Stimulated activated CD8-positive, alpha-beta memory T cell treated with anti-CD3 and anti-CD28 coated beads, Interleukin-2, amount 100 ng/mL, for 48 hours (primary cell): ENCODE data around the gene FHOD3.
A peak's percentile ranks its signal among the peaks of the same experiment; 100 is the strongest.
"Not testable (repeated sequence)": the region's sequence is repeated elsewhere in the genome, so short reads cannot be mapped to it uniquely, and the experiment has no call there.

Source experiments
- DNase-seq, 2 donors: peaks; one replicate each; pipeline ENCODE4 v3.0.0-alpha.2; 2020; ENCODE audit warnings: low read depth in 2 of 2

FHOD3 gene

DNA sequence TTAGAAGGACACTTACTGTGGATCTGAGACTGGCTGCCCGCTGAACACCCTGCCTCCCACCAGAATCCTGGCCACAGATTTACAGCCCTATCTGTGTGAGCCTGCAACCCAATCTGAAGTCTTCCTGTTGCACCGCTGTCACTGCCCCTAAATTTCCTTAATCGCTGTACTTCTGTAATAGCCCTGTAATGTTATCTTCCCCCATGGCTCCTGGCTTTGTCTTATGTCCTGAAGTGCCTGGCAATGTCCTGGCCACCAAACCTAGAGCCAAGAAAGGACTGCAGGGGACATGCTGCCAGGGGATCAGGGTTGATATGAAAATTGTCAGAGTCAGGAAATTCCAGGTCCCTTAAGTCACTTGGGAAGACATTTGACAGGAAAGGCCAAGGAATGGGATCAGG, 52.7 kb downstream of the FHOD3 start:
- no peak for DNase-seq

- DNase-seq, result no peak
Observed at GRCh38 chr18:36350839-36351469, 53.4 kb downstream of the FHOD3 start.

GRCh38 chr18:36352384-36352783, 54.9 kb downstream of the FHOD3 start:
- DNase-seq, result no peak

DNA sequence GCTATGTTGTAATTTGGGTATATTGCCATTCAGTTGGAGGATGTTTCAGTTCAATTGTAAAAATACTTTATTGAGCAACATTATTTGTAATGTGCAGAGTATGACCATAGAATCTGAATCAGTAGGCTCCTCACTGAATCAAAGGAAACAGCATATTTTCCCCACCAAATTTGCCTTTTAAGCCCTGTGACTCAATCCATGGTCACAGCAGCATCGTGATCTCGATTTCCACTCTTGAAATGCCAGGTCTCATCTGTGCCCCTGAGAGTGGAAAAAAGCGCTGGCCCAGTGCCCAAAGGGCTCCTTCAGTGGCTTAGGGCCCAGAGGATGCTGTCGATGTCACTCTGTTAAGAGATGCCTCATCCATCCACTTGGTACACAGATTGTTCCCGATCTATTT, 57.5 kb downstream of the FHOD3 start:
- peak in 1 of 2 donors; percentile 7 for DNase-seq

DNA sequence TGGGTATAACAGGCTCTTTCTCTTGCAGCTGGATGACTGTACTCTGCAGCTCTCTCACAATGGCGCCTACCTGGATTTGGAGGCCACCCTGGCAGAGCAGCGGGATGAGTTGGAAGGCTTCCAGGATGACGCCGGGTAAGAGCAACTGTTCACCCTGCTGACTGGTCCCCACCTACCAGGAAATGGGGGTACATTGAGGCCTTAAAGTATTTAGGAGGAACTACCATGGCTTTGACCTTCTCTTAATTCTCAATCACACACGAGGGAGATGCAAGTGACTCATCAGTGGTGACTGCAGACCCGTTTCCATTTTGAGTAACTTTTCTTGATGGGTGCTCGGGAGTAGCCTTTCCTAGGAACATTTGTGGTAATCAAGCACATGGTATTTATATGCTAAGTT, 58.0 kb downstream of the FHOD3 start:
- no peak for DNase-seq

GRCh38 chr18:36356741-36357140, 59.2 kb downstream of the FHOD3 start:
- not testable (repeated sequence) for DNase-seq

- DNase-seq, result no peak
Observed at GRCh38 chr18:36358141-36358540, 60.6 kb downstream of the FHOD3 start.

DNA sequence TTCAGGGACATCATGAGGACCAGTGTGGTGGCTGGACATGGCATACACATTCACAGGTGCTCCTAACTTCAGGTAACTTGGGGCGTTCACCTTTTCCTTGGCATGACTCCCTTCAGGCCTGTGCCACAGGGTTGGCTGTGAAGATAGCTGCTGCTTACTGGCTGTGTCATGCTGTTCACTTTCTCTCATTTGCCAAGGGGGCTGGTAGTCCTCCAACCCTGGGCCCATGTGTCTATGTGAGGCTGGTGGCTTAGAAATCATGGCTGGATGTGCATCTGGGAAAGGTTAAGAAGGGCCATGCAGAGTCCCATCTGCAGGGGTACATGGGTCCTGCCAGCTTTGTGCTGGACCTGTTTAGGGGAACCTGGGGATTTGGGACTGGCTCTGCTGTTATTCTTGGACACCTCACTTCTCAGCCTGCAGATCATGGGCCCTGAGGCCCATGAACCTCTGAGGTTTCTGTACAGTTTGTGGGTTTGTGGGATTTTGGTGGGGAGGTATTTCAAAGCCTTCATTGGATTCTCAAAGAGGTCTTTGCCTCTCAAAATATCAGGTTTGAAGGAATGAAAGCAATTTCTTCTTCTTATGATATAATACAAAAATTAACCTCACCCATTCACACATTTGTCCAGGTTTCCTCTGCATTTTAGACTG, 62.9 kb downstream of the FHOD3 start:
- DNase-seq, result no peak

GRCh38 chr18:36364911-36365624, 67.6 kb downstream of the FHOD3 start:
- DNase-seq, result no peak

GRCh38 chr18:36365836-36366775, 68.6 kb downstream of the FHOD3 start:
- DNase-seq, result no peak

DNA sequence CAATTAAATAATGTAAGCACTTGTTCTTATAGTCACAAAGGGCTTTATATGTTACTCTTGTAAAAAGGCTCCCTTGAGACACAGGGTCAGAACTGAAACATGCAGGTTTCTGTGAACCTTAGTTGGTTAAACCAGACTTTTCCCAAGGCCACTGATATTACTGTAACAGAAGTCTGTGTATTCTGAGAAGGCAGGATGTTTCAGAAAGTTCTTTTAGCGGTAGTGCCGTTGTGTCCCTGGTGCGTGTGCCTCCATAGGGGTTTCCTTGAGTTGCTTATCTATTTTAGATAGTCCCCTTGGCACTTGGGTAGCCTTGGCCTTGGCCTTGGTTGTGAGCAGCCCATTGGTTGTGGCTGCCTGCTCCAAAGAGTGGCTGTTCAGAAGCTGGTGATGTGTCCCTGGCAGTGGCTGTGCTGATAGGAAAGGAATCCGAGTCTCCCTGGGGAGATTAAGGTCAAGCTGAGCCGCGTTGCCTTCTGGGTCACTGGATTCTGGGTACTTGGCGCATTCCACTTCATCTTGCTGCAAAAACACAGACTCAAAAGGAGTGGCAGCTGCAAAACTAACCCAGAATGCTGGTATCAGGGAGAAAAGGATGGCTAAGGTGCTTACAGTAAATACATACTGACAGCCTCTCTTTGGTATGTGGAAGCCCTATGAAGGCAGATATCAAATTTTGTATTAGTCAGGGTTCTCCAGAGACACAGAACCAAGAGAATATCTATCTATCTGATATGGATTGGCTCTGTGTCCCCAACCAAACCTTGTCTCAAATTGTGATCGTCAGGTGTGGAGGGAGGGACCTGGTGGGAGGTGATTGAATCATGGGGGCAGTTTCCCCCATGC, 69.7 kb downstream of the FHOD3 start:
- DNase-seq, result no peak

DNA sequence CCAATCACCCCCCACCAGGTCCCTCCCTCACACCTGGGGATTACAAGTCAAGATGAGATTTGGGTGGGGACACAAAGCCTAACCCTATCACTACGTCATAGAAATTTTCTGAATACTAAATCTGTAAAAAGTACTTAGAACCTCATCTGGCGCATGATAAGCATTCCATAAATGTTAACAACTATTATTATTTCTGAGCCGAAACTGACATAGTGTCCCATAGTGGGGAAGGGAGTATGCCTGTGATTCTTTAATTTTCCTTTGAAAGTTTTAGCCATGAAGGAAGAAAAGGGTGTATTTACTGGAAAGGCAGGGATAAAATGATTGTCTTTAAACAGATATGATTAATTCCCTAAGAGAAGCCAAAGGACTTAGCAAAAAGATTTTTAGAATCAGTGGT, 71.4 kb downstream of the FHOD3 start:
- DNase-seq, result no peak

DNA sequence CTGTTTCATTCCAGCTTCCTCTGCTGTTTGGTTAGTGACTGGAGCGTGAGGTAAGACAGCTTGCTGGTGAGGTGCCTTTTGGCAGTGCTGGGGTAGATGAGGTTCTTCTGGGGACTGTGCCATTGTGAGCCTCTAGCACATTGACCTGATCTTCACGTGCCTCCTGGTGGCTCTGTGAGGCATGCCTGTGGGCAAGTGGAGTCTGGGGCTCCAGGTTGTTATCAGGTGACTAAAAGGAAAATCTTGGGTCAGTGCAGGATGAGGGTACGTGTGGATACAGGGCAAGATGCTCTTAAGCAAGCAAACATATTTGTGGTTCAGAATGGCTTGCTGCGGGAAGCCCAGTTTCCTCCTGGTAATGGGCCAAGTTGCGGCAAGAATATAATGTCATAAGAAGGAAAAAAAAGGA, 75.4 kb downstream of the FHOD3 start:
- DNase-seq, result no peak

DNA sequence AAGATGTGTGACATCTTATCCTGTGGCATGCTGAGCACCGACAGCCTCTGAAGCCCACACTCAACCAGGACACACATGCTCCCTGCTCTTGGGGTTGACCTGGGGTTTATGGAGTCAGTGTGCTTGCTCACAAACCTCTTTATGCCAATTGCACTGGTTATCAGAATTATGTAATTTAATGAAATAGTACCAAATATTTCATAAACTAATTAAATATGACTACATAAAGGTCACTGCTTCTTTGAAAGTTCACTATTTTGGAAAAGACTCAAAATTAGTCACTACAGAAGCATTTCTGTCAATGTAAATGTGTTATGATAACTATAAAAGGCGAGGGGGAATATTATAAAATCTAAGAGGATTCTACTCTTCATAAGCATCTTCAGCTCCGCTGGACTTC, 76.7 kb downstream of the FHOD3 start:
- no peak for DNase-seq

- no peak for DNase-seq
Observed at GRCh38 chr18:36375118-36375517, 77.6 kb downstream of the FHOD3 start.

DNA sequence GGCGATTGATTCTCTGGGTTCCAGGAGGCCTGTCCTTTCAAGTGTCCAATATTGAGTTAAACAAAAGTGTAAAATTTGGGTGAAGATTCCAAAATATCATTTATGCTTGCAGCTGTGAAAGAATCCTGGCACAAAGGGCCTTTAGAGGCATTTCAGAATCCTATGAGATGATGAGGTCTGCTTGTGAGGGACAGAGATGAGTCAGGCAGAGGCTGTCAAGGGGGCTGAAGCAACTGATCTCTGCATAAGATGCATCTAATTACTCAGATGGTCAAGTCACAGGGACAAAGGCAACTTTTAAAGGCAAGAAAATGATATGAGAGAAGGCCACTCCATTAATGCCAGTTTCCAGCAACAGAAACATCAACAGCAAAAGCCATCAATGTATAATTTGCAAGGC, 78.8 kb downstream of the FHOD3 start:
- no peak for DNase-seq

GRCh38 chr18:36377626-36378025, 80.1 kb downstream of the FHOD3 start:
- no peak for DNase-seq

- DNase-seq, result no peak
Observed at GRCh38 chr18:36378205-36378604, 80.7 kb downstream of the FHOD3 start.

DNA sequence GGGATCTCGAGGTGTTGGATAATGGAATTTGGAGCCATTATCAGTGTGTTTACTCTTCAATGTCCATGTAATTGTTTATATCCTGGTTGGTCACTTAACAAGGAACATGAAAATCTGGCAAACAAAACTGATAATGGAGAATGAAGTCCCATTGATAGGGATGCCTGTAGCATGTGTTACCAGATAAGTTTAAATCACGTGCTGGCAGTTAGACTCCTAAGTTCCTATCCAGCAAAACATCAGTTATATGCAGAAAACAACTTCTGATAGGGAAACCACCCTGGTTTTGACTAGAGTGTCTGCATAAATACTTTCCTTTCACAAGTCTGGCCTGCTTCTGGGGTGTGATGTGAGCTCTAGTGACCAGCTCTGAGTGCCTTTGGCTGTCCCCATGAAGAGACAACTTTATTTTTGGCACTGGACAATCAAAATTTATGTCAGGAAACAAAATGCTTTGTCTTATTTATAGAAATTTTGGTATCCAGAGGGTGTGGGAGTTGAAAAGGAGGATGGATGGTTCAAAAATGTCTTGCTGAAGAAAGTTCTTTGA, 82.0 kb downstream of the FHOD3 start:
- DNase-seq, result no peak

- no peak for DNase-seq
Observed at GRCh38 chr18:36380173-36380827, 82.8 kb downstream of the FHOD3 start.
